Measurements from ENCODE around the gene MPV17L. TPM values are rescaled to one million over a fixed set of nuclear protein-coding genes. Genes with fewer than 3 reads are reported as not detected.
"Not testable (repeated sequence)": the region's sequence is repeated elsewhere in the genome, so short reads cannot be mapped to it uniquely, and the experiment has no call there.

Gene MPV17L
- total and polyA plus RNA-seq, 2 experiments from 2014 or later: 0.46 to 2.1 TPM

DNA sequence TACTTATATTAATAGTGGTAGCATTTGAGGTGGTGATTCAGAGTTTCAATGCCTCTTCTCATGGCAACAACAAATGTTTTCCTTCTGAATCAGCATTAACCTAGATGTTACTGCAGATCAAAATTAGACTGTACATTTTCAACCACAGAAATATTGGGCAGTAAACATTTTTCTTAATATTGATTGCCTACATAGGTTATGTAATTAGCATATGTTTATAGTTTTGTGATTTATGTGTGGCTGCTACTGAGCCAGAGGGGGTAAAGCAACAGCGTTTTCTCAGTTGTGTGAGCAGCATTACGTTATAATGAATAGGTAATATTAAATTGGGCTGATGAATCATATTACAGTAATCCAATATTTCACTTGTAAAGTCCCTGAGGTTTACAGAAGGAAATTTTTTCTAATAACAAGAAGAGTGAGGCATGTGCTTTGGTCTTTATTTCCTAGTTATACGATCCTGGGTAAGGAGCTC, 20.0 kb downstream of the MPV17L start:
- no peaks in the 10 kb centered on the region for H3K27me3 ChIP-seq
- H4K20me1 ChIP-seq (ENCODE audit: insufficient read depth, poor library complexity, severe bottlenecking): no peaks in the 10 kb centered on the region
- TF ChIP-seq EZH2phosphoT487 (IDR thresholded peaks at IDR 0.05; ENCODE audit: low read depth, severe bottlenecking, unreplicated experiment) (no peak), EZH2 (IDR thresholded peaks at IDR 0.05; ENCODE audit: borderline replicate concordance) (no peak)
- TF ChIP-seq, protein P1, sequence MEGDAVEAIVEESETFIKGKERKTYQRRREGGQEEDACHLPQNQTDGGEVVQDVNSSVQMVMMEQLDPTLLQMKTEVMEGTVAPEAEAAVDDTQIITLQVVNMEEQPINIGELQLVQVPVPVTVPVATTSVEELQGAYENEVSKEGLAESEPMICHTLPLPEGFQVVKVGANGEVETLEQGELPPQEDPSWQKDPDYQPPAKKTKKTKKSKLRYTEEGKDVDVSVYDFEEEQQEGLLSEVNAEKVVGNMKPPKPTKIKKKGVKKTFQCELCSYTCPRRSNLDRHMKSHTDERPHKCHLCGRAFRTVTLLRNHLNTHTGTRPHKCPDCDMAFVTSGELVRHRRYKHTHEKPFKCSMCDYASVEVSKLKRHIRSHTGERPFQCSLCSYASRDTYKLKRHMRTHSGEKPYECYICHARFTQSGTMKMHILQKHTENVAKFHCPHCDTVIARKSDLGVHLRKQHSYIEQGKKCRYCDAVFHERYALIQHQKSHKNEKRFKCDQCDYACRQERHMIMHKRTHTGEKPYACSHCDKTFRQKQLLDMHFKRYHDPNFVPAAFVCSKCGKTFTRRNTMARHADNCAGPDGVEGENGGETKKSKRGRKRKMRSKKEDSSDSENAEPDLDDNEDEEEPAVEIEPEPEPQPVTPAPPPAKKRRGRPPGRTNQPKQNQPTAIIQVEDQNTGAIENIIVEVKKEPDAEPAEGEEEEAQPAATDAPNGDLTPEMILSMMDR (IDR thresholded peaks at IDR 0.05; ENCODE audit: poor library complexity): no peak
- no peaks in the 10 kb centered on the region for H3K36me3 ChIP-seq (replicated peaks; ENCODE audit: insufficient read depth, low read depth)
- no peak overlapping the region for H3K4me3 ChIP-seq
- no peaks in the 10 kb centered on the region for H3K9me2 ChIP-seq (replicated peaks; ENCODE audit: insufficient read depth)
- DNase-seq (ENCODE audit: low spot score): no peak
- H3K4me1 ChIP-seq (ENCODE audit: insufficient read depth): no peaks in the 10 kb centered on the region
- no peaks in the 10 kb centered on the region for H3K9me3 ChIP-seq (ENCODE audit: low read depth)
- 81% methylated on average over 3 of the region's 3 CpGs for WGBS (ENCODE audit: low lambda C conversion rate, missing lambda C conversion rate)
- H3K27ac ChIP-seq: no peak overlapping the region
- H3K79me2 ChIP-seq: no peaks in the 10 kb centered on the region
- H3K4me2 ChIP-seq: no peak overlapping the region
- no peak overlapping the region for H2AFZ ChIP-seq

DNA sequence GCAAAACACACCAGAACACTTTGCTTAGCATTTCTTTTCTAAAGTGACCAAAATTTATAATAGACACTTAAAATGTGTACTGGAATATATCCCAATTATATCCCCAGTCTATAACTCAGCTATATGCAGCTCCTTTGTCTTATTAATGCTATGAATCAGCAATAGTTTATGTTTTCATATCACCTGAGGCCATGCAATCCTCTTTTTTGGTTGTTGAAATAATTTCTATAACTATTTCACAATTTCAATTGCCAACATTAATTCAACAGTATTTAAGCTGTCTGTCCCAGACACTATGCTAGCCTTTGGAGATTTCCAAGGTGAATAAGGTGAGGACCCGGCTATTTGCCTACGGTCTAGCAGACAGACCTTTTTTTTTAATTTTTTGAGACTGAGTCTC, 21.6 kb downstream of the MPV17L start:
- no peak for TF ChIP-seq EZH2 (IDR thresholded peaks at IDR 0.05; ENCODE audit: borderline replicate concordance)
- TF ChIP-seq, protein P1 (IDR thresholded peaks at IDR 0.05; ENCODE audit: poor library complexity): no peak
- no peak for TF ChIP-seq EZH2phosphoT487 (IDR thresholded peaks at IDR 0.05; ENCODE audit: low read depth, severe bottlenecking, unreplicated experiment)
- Histone ChIP-seq H4K20me1 (ENCODE audit: insufficient read depth, poor library complexity, severe bottlenecking) (no peaks in the 10 kb centered on the region), H3K36me3 (replicated peaks; ENCODE audit: insufficient read depth, low read depth) (no peaks in the 10 kb centered on the region), H2AFZ (no peak overlapping the region), H3K4me3 (no peak overlapping the region), H3K27ac (no peak overlapping the region), H3K27me3 (no peaks in the 10 kb centered on the region), H3K79me2 (no peaks in the 10 kb centered on the region), H3K4me2 (no peak overlapping the region), H3K9me3 (ENCODE audit: low read depth) (no peaks in the 10 kb centered on the region), H3K4me1 (ENCODE audit: insufficient read depth) (no peaks in the 10 kb centered on the region), H3K9me2 (replicated peaks; ENCODE audit: insufficient read depth) (no peaks in the 10 kb centered on the region)
- WGBS (ENCODE audit: low lambda C conversion rate, missing lambda C conversion rate): 98% methylated on average over 2 of the region's 2 CpGs
- DNase-seq (ENCODE audit: low spot score): no peak

DNA sequence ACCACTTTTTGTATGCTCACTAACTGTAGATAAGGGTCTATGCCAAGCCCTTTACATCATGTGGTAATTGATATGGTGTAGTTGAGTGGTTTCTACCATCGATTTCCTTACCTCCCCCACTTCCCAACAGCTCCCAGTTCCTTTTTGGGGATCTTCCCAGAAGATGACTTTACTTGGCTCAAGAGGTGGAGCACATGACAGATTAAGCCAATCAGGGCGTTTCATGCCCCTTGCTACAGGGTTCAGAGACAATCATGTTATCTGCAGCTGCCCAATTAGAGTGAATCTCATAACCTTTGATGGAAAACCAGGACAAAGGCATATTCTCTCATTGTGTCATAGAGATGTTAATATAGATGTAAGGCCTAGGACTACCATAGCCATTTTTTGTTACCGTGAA, 22.7 kb downstream of the MPV17L start:
- H3K4me2 ChIP-seq: no peak overlapping the region
- H4K20me1 ChIP-seq (ENCODE audit: insufficient read depth, poor library complexity, severe bottlenecking): no peaks in the 10 kb centered on the region
- H3K79me2 ChIP-seq: no peaks in the 10 kb centered on the region
- no peak overlapping the region for H3K4me3 ChIP-seq
- 91% methylated on average over 3 of the region's 3 CpGs for WGBS (ENCODE audit: low lambda C conversion rate, missing lambda C conversion rate)
- TF ChIP-seq, protein P1 (IDR thresholded peaks at IDR 0.05; ENCODE audit: poor library complexity): no peak
- no peak for TF ChIP-seq EZH2phosphoT487 (IDR thresholded peaks at IDR 0.05; ENCODE audit: low read depth, severe bottlenecking, unreplicated experiment)
- TF ChIP-seq EZH2 (IDR thresholded peaks at IDR 0.05; ENCODE audit: borderline replicate concordance): no peak
- no peaks in the 10 kb centered on the region for H3K4me1 ChIP-seq (ENCODE audit: insufficient read depth)
- no peaks in the 10 kb centered on the region for H3K36me3 ChIP-seq (replicated peaks; ENCODE audit: insufficient read depth, low read depth)
- no peaks in the 10 kb centered on the region for H3K27me3 ChIP-seq
- no peak overlapping the region for H3K27ac ChIP-seq
- DNase-seq (ENCODE audit: low spot score): no peak
- no peaks in the 10 kb centered on the region for H3K9me3 ChIP-seq (ENCODE audit: low read depth)
- H2AFZ ChIP-seq: no peak overlapping the region
- H3K9me2 ChIP-seq (replicated peaks; ENCODE audit: insufficient read depth): no peaks in the 10 kb centered on the region

DNA sequence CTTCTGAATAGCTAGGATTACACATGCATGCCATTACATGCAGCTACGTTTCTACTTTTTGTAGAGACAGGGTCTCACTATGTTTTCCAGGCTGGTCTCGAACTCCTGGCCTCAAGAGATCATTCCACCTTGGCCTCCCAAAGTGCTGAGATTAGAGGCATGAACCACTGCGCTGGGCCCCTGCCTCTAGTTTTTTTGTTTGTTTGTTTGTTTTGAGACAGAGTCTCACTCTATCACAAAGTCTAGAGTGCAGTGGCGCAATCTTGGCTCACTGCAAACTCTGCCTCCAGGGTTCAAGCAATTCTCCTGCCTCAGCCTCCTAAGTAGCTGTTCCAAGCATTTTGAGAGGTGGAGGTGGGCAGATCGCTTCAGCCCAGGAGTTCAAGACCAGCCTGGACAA, 26.1 kb downstream of the MPV17L start:
- H3K4me3 ChIP-seq; H3K9me3 ChIP-seq (ENCODE audit: low read depth); H3K79me2 ChIP-seq; H3K27me3 ChIP-seq; H3K27ac ChIP-seq; H3K4me2 ChIP-seq; H4K20me1 ChIP-seq (ENCODE audit: insufficient read depth, poor library complexity, severe bottlenecking); H2AFZ ChIP-seq; H3K36me3 ChIP-seq (replicated peaks; ENCODE audit: insufficient read depth, low read depth); H3K4me1 ChIP-seq (ENCODE audit: insufficient read depth); H3K9me2 ChIP-seq (replicated peaks; ENCODE audit: insufficient read depth); DNase-seq (ENCODE audit: low spot score): not testable (repeated sequence)
- 83% methylated on average over 5 of the region's 5 CpGs for WGBS (ENCODE audit: low lambda C conversion rate, missing lambda C conversion rate)

All from hepatocyte (in vitro differentiated cells).